GM10266 (cell line): ENCODE data around the gene GOLGA5.
"Not testable (repeated sequence)": the region's sequence is repeated elsewhere in the genome, so short reads cannot be mapped to it uniquely, and the experiment has no call there.

Experiments used
- DNase-seq: peaks from one replicate; pipeline ENCODE4 v3.0.0; 2012; ENCODE audit errors: extremely low spot score
- CTCF ChIP-seq: IDR thresholded peaks from 2 replicates; pipeline ENCODE4 v1.5.1; 2012; ENCODE audit warnings: mild to moderate bottlenecking, low read depth; ENCODE audit not compliant: control insufficient read depth, insufficient read depth; ENCODE audit errors: missing control alignments

GOLGA5 gene

GRCh38 chr14:92793709-92794546, at the start of gene GOLGA5:
Gene GOLGA5, plus strand, starts transcription at chr14:92794305. Its CDS starts 3,133 bp downstream, at chr14:92797438.
- TF ChIP-seq CTCF: no peak
- DNase-seq: peak; percentile 92

- DNase-seq: no peak
- TF ChIP-seq CTCF: no peak
These were observed 46.3 kb upstream of the GOLGA5 start for GRCh38 chr14:92747701-92748258.

- peak; percentile 88 for DNase-seq
These were observed 45.7 kb upstream of the GOLGA5 start, which contains the start of gene LGMN for GRCh38 chr14:92748259-92749016. Gene LGMN, minus strand, starts transcription at chr14:92748627. Its CDS starts 15,841 bp downstream, at chr14:92732786.

GRCh38 chr14:92750222-92750728, 43.8 kb upstream of the GOLGA5 start:
- DNase-seq: not testable (repeated sequence)

More at GRCh38 chr14:92748259-92749016, 45.7 kb upstream of the GOLGA5 start, which contains the start of gene LGMN:
- no peak for TF ChIP-seq CTCF

- no peak for TF ChIP-seq CTCF
- DNase-seq: no peak
These were observed 43.1 kb upstream of the GOLGA5 start for GRCh38 chr14:92750994-92751400.

GRCh38 chr14:92751819-92752218, 42.3 kb upstream of the GOLGA5 start:
- TF ChIP-seq CTCF: no peak
- DNase-seq: no peak

GRCh38 chr14:92753250-92753649, 40.9 kb upstream of the GOLGA5 start:
- TF ChIP-seq CTCF: no peak

More at GRCh38 chr14:92753250-92753649, 40.9 kb upstream of the GOLGA5 start:
- no peak for DNase-seq
